ENCODE data around the gene ELAVL1. TPM values are rescaled to one million over a fixed set of nuclear protein-coding genes. Genes with fewer than 3 reads are reported as not detected.

The ELAVL1 gene
- total and polyA plus RNA-seq, 12 donors, result 12.8 to 78.9 (median 44.6) TPM

DNA sequence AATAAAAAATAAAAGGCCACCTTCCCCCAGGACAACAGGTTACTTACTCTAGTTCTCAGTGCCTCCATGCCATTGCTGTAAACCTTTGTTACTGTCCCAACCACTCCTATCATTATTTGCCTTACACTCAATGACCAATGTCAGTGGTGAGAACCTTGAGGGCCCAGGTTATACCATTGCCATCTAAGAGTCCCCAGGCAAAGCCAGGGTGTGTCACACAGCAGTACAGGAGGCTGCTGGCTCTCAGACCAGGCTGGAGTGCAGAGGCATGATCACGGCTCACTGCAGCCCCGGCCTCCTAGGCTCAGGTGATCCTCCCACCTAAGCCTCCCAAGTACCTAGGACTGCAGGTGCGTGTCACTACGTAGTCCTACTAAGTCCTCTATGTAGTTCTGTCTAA lies 6.1 kb downstream of the ELAVL1 start:
- Histone ChIP-seq H3K4me3 (no peak overlapping the region), H3K27ac (no peak overlapping the region), H3K4me1 (replicated peaks in 1 of 2) (peaks cover 32 to 52% of the 10 kb centered on the region in 2 donors), H3K36me3 (replicated peaks in 1 of 2) (no peaks in the 10 kb centered on the region), H3K27me3 (no peaks in the 10 kb centered on the region), H3K9me3 (replicated peaks in 1 of 3) (no peaks in the 10 kb centered on the region)
- intact Hi-C loops (cut with DNase I), result no loop called here
- WGBS, 4 donors, result 89 to 98% (median 95%) methylated on average over 4 of the region's 4 CpGs
- DNase-seq, result no peak
- TF ChIP-seq POLR2A (IDR thresholded peaks at IDR 0.05), result no peak
- TF ChIP-seq, protein P1, sequence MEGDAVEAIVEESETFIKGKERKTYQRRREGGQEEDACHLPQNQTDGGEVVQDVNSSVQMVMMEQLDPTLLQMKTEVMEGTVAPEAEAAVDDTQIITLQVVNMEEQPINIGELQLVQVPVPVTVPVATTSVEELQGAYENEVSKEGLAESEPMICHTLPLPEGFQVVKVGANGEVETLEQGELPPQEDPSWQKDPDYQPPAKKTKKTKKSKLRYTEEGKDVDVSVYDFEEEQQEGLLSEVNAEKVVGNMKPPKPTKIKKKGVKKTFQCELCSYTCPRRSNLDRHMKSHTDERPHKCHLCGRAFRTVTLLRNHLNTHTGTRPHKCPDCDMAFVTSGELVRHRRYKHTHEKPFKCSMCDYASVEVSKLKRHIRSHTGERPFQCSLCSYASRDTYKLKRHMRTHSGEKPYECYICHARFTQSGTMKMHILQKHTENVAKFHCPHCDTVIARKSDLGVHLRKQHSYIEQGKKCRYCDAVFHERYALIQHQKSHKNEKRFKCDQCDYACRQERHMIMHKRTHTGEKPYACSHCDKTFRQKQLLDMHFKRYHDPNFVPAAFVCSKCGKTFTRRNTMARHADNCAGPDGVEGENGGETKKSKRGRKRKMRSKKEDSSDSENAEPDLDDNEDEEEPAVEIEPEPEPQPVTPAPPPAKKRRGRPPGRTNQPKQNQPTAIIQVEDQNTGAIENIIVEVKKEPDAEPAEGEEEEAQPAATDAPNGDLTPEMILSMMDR (IDR thresholded peaks at IDR 0.05), result no peak

- TF ChIP-seq, protein P1 (IDR thresholded peaks at IDR 0.05), result no peak
- no peak for TF ChIP-seq POLR2A (IDR thresholded peaks at IDR 0.05)
- no peaks in the 10 kb centered on the region for H3K36me3 ChIP-seq (replicated peaks in 1 of 2)
- no peaks in the 10 kb centered on the region for H3K9me3 ChIP-seq (replicated peaks in 1 of 3)
- no peak for DNase-seq
- no peak overlapping the region for H3K4me3 ChIP-seq
- no peak overlapping the region for H3K27ac ChIP-seq
- 53 to 63% (median 56%) methylated on average over 10 to 12 of the region's 12 CpGs for WGBS, 4 donors
- intact Hi-C loops (cut with DNase I), result no loop called here
- H3K4me1 ChIP-seq (replicated peaks in 1 of 2), result peaks cover 30 to 55% of the 10 kb centered on the region in 2 donors
- no peaks in the 10 kb centered on the region for H3K27me3 ChIP-seq
Measured at GRCh38 chr19:7997809-7998480, 7.5 kb downstream of the ELAVL1 start.

DNA sequence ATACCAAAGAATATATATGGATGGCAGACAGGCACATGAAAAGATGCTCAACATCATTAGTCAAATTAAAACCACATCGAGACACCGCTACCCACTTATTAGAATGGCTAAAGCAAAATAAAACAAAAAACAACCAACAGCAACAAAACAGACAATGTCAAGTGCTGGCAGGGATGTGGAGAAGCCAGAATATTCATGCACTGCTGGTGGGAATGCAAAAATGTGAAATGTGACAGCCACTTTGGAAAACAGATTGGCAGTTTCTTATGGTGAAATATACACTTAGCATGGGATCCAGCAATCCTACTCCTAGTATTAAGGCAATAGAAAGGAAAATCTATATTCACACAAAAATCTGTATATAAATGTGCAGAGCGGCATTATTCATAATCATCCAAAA lies 8.6 kb downstream of the ELAVL1 start:
- H3K4me1 ChIP-seq (replicated peaks in 1 of 2), result peaks cover 21 to 45% of the 10 kb centered on the region in 2 donors
- no peak for TF ChIP-seq POLR2A (IDR thresholded peaks at IDR 0.05)
- TF ChIP-seq, protein P1 (IDR thresholded peaks at IDR 0.05), result no peak

DNA sequence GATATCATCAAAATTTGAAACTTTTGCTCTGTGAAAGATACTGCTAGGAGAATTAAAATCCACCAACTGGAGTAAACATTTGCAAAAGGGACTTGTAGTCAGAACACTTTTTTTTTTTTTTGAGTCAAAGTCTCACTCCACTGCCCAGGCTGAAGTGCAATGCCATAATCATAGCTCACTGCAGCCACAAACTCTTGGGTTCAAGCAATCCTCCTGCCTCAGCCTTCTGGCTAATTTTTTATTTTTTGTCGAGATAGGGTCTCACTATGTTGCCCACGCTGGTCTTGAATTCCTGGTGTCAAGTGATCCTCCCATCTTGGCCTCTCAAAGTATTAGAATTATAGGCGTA lies 9.7 kb downstream of the ELAVL1 start:
- intact Hi-C loops (cut with DNase I), result no loop called here
- peaks cover 10 to 34% of the 10 kb centered on the region in 2 donors for H3K4me1 ChIP-seq (replicated peaks in 1 of 2)
- H3K9me3 ChIP-seq (replicated peaks in 1 of 3), result no peaks in the 10 kb centered on the region
- WGBS, 4 donors, result 95 to 99% (median 97%) methylated on average over 3 of the region's 3 CpGs
- H3K4me3 ChIP-seq, result no peak overlapping the region
- no peak overlapping the region for H3K27ac ChIP-seq
- H3K36me3 ChIP-seq (replicated peaks in 1 of 2), result peaks cover 0 to 9% of the 10 kb centered on the region in 2 donors
- no peak for DNase-seq
- TF ChIP-seq, protein P1 (IDR thresholded peaks at IDR 0.05), result no peak
- no peak for TF ChIP-seq POLR2A (IDR thresholded peaks at IDR 0.05)
- H3K27me3 ChIP-seq, result no peaks in the 10 kb centered on the region

More for the DNA sequence above, 8.6 kb downstream of the ELAVL1 start:
- intact Hi-C loops (cut with DNase I), result no loop called here
- Histone ChIP-seq H3K27me3 (no peaks in the 10 kb centered on the region), H3K4me3 (no peak overlapping the region), H3K9me3 (replicated peaks in 1 of 3) (no peaks in the 10 kb centered on the region), H3K36me3 (replicated peaks in 1 of 2) (no peaks in the 10 kb centered on the region), H3K27ac (no peak overlapping the region)
- DNase-seq, result no peak
- WGBS, 4 donors, result 79 to 98% (median 96%) methylated on average over 3 of the region's 3 CpGs

All from adrenal gland (tissue), 12 donors.